ENCODE data around the gene KHNYN. TPM values are rescaled to one million over a fixed set of nuclear protein-coding genes. Genes with fewer than 3 reads are reported as not detected.

Gene KHNYN
- total RNA-seq, 1 experiment from 2014 or later, result 18.4 TPM

GRCh38 chr14:24399999-24400718 is 29.6 kb upstream of the KHNYN start:
- no peak for DNase-seq (ENCODE audit: low read depth)

GRCh38 chr14:24401810-24402702 is 27.7 kb upstream of the KHNYN start:
- no peak for DNase-seq (ENCODE audit: low read depth)

DNA sequence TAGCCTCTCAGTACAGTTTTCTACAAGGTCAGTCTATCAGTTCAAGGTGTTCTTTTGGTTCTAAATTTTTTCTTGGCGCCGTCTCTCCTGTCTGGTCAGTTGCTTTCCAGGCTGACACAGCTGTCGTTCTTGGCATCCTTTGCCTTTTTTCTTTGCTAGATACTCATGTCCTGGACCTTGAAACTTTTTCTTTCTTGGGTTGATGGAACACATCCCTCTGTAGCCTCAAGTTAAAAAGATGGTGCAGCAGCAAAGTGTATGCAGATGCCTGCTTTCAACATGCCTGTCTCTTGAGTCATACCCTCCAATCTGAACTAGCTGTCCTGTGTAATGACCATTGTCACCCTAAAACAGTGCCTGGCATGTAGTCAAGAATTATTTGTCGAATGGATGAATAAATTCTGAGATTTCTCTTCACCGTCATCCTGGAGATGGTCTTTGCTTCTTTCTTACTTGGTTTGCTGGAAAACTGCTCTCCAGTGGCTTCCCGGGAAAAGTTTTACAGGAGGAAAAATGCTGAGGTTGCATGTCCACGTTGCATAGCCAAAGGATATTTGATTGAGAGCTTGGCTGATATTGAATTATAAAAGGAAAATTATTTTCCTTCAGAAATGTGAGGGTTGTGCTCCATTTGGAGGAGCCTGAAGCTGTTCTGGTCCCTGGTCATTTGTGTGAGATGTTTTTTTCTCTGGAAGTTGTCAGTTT is 26.3 kb upstream of the KHNYN start:
- DNase-seq (ENCODE audit: low read depth), result peak; percentile 12

DNA sequence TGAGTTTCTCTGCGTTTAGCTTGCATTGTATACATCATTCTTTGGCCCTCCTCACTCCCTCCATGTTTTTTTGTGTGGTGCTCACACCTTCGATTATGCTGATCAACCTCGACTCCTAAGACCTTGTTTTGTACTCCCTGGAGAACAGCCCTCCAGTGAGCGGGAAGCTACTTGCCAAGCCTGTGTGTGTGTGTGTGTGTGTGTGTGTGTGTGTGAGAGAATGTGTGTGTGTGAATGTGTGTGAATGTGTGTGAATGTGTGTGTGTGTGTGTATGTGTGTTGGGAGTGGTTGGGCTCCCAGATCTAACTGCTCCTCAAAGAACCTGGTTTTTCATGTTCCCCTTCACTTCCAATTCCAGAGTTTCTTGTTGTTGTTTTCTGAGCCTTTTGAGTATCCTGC is 24.9 kb upstream of the KHNYN start:
- no peak for DNase-seq (ENCODE audit: low read depth)

DNA sequence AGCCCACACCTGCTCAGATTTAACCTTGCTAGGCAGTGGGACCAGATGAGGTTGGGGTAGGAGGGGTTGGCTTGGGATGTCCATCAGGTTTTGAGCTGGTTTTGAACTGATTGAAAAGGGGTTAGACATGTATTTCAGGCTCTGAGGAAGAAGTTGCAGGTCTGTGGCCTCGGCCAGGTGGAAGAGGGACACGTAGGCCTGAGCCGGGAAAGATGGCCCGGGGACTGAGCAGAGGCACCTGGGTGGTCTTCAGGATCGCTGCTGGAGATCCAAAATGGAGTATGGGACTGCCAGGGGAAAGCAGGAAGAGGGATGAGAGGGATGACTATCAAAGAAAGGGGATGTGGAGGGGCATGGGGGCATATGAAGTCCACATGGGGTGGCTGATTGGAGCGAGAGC is 23.3 kb upstream of the KHNYN start:
- no peak for DNase-seq (ENCODE audit: low read depth)

- DNase-seq (ENCODE audit: low read depth), result no peak
Measured at GRCh38 chr14:24407608-24408325, 22.0 kb upstream of the KHNYN start.

DNA sequence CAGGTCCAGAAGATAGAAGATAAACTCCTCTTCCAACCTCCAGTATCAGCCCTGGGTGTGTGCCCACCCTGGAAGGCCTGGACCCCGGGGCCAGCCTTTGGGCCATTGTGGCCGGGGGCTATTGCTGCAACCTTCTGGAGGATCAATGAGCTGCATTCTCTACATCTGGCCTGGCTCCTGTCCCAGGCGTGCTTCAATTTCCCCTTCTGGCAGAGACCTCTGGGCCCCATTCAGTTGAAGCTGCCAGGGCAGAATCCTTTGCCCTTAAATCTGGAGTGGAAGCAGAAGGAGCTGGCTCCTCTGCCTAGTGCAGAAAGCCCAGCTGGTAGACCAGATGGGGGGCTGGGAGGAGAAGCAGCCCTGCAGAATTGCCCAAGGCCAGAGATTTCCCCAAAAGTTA is 21.0 kb upstream of the KHNYN start:
- DNase-seq (ENCODE audit: low read depth), result no peak

DNA sequence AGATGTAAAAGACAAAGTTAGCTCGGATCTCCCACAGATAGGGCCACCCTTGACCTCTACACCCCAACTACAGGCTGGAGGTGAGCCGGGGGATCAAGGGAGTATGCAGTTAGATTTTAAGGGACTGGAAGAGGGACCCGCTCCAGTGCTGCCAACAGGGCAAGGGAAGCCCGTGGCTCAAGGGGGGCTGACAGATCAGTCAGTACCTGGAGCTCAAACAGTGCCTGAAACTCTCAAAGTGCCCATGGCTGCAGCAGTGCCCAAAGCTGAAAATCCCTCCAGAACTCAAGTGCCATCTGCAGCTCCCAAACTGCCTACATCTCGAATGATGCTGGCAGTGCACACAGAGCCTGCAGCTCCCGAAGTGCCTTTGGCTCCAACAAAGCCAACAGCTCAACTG is 20.6 kb upstream of the KHNYN start:
- DNase-seq (ENCODE audit: low read depth), result no peak

GRCh38 chr14:24409956-24410355 is 19.8 kb upstream of the KHNYN start:
- no peak for DNase-seq (ENCODE audit: low read depth)

DNA sequence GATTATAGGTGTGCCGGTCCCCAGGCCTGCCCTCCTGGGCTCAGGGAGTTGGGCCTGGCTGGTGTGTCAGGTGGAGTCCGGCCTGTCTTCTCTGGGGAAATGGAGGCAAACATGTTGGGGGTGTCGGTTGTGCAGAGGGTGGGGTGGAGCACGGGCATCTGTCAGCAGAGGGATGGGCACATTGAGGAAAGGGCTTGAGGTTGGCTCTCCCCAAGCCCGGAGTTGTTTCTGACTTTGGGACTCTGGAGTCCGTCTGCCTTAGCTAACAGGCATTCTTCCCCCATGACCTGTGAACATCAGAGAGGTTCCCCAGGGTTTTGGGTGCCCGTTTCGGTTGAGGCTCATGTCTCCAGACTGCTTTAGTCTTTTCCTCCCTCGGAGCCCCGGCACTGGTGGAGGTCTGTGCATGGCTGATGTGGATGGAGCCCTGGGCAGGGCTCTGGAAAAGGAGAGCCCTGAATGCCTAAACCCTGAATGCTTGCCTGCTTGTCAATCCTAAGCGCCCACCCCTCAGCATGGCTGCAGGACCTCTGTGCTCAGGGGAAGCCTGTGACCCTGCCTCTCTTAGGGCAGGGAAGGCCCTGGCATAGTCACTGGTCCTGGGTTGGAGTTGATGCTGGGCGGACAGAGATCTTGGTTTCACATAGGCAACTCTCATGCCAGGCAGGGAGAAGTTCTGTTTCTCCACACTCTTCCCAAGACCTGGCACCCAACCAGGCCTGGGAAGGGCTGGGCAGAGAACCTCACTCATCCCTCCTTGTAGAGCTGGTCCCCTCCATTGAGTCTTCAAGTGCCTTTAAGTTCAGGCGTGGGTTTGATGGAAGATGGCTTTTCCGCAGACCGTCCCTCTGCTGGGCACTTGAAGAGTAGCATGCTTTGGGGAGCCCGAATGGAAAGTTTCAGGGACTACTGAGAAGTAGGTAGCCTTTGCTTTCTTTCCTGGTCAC is 18.0 kb upstream of the KHNYN start:
- DNase-seq (ENCODE audit: low read depth), result peak; percentile 31

GRCh38 chr14:24414077-24414476 is 15.7 kb upstream of the KHNYN start:
- no peak for DNase-seq (ENCODE audit: low read depth)

DNA sequence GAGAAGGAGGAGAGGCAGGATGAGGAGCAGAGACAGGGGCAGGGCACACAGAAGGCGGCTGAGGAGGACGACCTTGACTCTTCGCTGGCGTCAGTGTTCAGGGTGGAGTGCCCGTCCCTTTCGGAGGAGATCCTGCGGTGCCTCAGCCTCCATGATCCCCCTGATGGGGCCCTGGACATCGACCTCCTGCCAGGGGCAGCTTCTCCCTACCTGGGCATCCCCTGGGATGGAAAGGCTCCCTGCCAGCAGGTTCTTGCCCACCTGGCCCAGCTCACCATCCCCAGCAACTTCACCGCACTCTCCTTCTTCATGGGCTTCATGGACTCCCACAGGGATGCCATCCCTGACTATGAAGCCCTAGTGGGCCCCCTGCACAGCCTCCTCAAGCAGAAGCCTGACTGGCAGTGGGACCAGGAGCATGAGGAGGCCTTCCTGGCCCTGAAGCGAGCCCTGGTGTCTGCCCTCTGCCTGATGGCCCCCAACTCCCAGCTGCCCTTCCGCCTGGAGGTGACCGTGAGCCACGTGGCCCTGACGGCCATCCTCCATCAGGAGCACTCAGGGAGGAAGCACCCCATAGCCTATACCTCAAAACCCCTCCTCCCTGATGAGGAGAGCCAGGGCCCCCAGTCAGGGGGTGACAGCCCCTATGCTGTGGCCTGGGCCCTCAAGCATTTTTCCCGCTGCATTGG is 14.9 kb upstream of the KHNYN start:
- DNase-seq (ENCODE audit: low read depth), result no peak

DNA sequence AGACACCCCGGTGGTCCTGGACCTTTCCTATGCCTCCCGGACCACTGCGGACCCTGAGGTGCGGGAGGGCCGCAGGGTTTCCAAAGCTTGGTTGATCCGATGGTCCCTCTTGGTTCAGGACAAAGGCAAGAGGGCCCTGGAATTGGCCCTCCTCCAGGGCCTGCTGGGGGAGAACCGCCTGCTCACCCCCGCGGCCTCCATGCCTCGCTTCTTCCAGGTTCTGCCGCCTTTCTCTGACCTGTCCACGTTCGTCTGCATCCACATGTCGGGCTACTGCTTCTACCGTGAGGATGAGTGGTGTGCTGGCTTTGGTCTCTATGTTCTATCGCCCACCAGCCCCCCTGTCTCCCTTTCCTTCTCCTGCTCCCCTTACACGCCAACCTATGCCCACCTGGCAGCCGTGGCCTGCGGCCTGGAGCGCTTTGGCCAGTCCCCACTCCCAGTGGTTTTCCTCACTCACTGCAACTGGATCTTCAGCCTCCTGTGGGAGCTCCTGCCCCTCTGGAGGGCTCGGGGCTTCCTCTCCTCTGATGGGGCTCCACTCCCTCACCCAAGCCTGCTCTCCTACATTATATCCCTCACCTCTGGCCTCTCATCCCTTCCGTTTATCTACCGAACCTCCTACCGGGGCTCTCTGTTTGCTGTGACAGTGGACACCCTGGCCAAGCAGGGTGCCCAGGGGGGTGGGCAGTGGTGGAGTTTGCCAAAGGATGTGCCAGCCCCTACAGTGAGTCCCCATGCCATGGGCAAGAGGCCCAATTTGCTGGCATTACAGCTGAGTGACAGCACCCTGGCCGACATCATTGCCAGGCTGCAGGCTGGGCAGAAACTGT is 14.1 kb upstream of the KHNYN start:
- DNase-seq (ENCODE audit: low read depth), result no peak

GRCh38 chr14:24416254-24416931 is 13.4 kb upstream of the KHNYN start:
- no peak for DNase-seq (ENCODE audit: low read depth)

- DNase-seq (ENCODE audit: low read depth), result no peak
Measured at GRCh38 chr14:24416932-24417619, 12.7 kb upstream of the KHNYN start.

DNA sequence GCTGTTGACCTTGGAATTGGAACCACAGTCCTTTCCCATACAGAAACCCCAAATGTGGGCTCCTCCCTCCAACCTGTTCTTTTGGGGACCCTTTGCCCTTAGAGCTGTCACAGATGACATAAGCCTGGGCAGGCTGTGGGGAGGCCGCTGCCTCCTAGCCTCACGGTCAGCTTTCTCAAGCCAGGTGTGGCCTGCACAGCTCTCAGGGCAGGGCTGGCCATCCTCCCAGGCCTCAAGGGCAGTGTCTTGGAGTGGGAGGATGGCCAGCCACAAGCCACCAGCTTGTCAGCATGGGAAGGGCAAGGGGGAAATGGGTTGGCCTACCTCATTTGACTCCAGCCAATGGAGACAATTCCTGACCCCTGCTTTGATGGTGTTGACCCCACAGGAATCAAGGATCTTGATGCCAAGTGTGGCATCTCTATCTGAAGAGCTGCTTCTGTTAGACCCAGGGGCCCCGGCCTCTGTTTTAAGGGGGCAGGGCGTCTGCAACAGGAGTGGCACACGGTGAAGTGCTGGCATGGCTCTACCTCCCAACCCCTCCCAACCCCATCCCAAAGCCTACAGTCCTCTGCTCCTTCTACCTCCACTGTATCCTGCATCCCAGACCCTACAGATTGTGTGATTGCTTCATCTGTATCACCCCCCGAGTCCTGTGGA is 11.8 kb upstream of the KHNYN start:
- no peak for DNase-seq (ENCODE audit: low read depth)

- peak; percentile 44 for DNase-seq (ENCODE audit: low read depth)
Measured at GRCh38 chr14:24418492-24418873, 11.3 kb upstream of the KHNYN start.

Data from M059J (cell line).